ENCODE measurements around the gene UFSP1.

DNA sequence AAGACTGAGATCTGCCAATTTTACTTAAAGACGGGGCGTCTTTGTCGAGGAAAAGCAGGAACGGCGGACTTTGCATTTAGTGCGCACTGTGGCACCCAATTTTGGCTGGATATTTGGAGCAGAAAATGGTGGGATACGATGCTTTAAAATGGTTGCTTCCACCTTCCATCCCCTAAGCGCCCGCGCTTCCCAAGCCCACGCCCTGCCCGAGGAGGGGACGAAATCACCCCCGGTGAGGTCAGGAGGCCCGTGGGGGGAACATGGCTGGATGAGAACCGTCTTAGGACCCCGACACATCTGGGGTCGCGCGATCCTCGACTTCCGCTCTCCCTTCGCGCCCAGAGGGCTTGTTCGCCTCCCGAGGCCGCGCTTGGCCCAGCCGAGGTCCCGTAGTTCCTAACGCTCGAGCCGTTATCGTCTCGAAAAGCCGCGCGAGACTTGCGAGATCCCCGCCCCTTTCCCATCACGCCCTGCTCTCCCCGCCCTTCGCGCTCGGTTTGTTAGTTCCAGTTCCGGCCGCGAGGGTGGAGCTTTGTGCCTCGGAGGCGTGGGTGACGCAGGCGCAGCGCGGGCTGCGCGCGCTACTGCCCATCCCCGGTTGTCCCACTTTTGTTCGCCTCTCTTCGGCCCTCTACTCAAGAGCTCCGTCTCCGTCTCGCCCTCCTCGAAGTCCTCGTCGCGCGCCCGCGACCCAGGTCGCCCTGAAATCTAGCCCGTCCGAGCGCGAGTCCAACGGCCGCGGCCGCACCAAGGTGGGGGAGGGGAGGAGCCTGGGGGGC is 14.7 kb downstream of the UFSP1 start, which contains the start of gene SRRT:
- TF ChIP-seq POLR2AphosphoS5 (IDR thresholded peaks at IDR 0.05; ENCODE audit: low read depth, low read length), result peak; percentile 90
- TF ChIP-seq POLR2A (IDR thresholded peaks at IDR 0.05; ENCODE audit: low read depth, low read length), result peak; percentile 91

All from GM12892 (cell line).